IMR-90 (cell line): ENCODE measurements around the gene LRP3. TPM values are rescaled to one million over a fixed set of nuclear protein-coding genes. Genes with fewer than 3 reads are reported as not detected.

ENCODE experiments used
- ATAC-seq: fragments of 200-7000 bp; cut with Tn5 transposase; 2 replicates; pipeline ENCODE4 v1.9.1; 2020; ENCODE audit warnings: low read depth, mild to moderate bottlenecking, moderate library complexity
- BruUV-seq: library from RNA; stranded (reverse); fragments of 400-500 nt; replicated peaks from 2 replicates; lab custom pipeline; 2021; lab: Mats Ljungman, UMichigan
- CTCF ChIA-PET: fragments of 300-600 bp; formaldehyde crosslinking; extraction: SDS; loops from one replicate; lab custom pipeline; 2021; ENCODE audit warnings: antibody characterized with exemption; lab: Yijun Ruan, JAX
- POLR2A ChIA-PET: fragments of 300-600 bp; sonication (Branson Sonifier 250); formaldehyde crosslinking; loops from one replicate; lab custom pipeline; 2022; ENCODE audit warnings: antibody characterized with exemption; ENCODE audit not compliant: unreplicated experiment; lab: Charles Lee
- DNase-seq: peaks from one replicate; pipeline ENCODE4 v3.0.0; 2013
- H2AFZ ChIP-seq: replicated peaks from 2 replicates; pipeline ENCODE3; 2013; ENCODE audit warnings: low read length, mild to moderate bottlenecking; ENCODE audit not compliant: poor library complexity
- H2AK5ac ChIP-seq: 2 replicates; pipeline ENCODE4 v1.6.1; 2013; ENCODE audit warnings: low read depth, low read length, inconsistent platforms
- H2AK9ac ChIP-seq: replicated peaks from 2 replicates; pipeline ENCODE3; 2013; ENCODE audit warnings: mild to moderate bottlenecking, low read depth, low read length, moderate library complexity; ENCODE audit not compliant: poor library complexity
- H2BK120ac ChIP-seq: 2 replicates; pipeline ENCODE4 v1.6.1; 2013; ENCODE audit warnings: low read depth, low read length, inconsistent platforms
- H2BK15ac ChIP-seq: 3 replicates; pipeline ENCODE4 v1.6.1; 2013; ENCODE audit warnings: low read depth, low read length, inconsistent platforms
- H2BK20ac ChIP-seq: 2 replicates; pipeline ENCODE4 v1.6.1; 2013; ENCODE audit warnings: low read depth, mild to moderate bottlenecking, inconsistent platforms, low read length, moderate library complexity
- H2BK5ac ChIP-seq: 2 replicates; pipeline ENCODE4 v1.6.1; 2013; ENCODE audit warnings: mild to moderate bottlenecking, low read depth, low read length, inconsistent platforms; ENCODE audit not compliant: poor library complexity, severe bottlenecking
- H3K14ac ChIP-seq: replicated peaks from 2 replicates; pipeline ENCODE4 v1.6.1; 2013; ENCODE audit warnings: low read depth, low read length, inconsistent platforms
- H3K18ac ChIP-seq: 2 replicates; pipeline ENCODE4 v1.6.1; 2013; ENCODE audit warnings: low read depth, low read length, control low read depth
- H3K23ac ChIP-seq: 2 replicates; pipeline ENCODE4 v1.6.1; 2013; ENCODE audit warnings: low read depth, low read length, inconsistent platforms
- H3K27ac ChIP-seq: 2 replicates; pipeline ENCODE4 v1.5.1; 2013; ENCODE audit warnings: mild to moderate bottlenecking, control low read depth, low read length; ENCODE audit not compliant: insufficient read depth
- H3K27me3 ChIP-seq: 2 replicates; pipeline ENCODE4 v1.6.1; 2013; ENCODE audit warnings: low read length; ENCODE audit not compliant: control insufficient read depth, insufficient read depth
- H3K36me3 ChIP-seq: 2 replicates; pipeline ENCODE4 v1.6.1; 2013; ENCODE audit warnings: low read length, mixed read lengths; ENCODE audit not compliant: control insufficient read depth, insufficient read depth
- H3K4ac ChIP-seq: 2 replicates; pipeline ENCODE4 v1.6.1; 2013; ENCODE audit warnings: low read depth, low read length, inconsistent platforms
- H3K4me1 ChIP-seq: 2 replicates; pipeline ENCODE4 v1.6.1; 2013; ENCODE audit warnings: low read length, mixed read lengths; ENCODE audit not compliant: control insufficient read depth, insufficient read depth
- H3K4me2 ChIP-seq: 2 replicates; pipeline ENCODE4 v1.6.1; 2013; ENCODE audit warnings: low read depth, mild to moderate bottlenecking, control low read depth, low read length, moderate library complexity
- H3K4me3 ChIP-seq: 2 replicates; pipeline ENCODE4 v1.5.1; 2013; ENCODE audit warnings: low read depth, mild to moderate bottlenecking, control low read depth, low read length, moderate library complexity; ENCODE audit not compliant: insufficient read depth
- H3K56ac ChIP-seq: 2 replicates; pipeline ENCODE4 v1.6.1; 2013; ENCODE audit warnings: low read length, inconsistent platforms; ENCODE audit not compliant: insufficient read depth; ENCODE audit errors: extremely low read depth
- H3K79me1 ChIP-seq, 2 experiments: 2 replicates each; pipeline ENCODE4 v1.6.1; 2013; ENCODE audit warnings: low read length in 2 of 2, inconsistent platforms in 1 of 2, low read depth in 1 of 2
- H3K9ac ChIP-seq: 2 replicates; pipeline ENCODE4 v1.6.1; 2013; ENCODE audit warnings: low read depth, low read length, control low read depth
- H3K9me1 ChIP-seq: 2 replicates; pipeline ENCODE4 v1.6.1; 2013; ENCODE audit warnings: low read length, inconsistent platforms; ENCODE audit not compliant: insufficient read depth
- H3K9me3 ChIP-seq: 2 replicates; pipeline ENCODE4 v1.6.1; 2013; ENCODE audit warnings: low read length; ENCODE audit not compliant: control insufficient read depth, insufficient read depth
- H4K20me1 ChIP-seq: 2 replicates; pipeline ENCODE4 v1.6.1; 2013; ENCODE audit warnings: low read length, inconsistent platforms; ENCODE audit not compliant: insufficient read depth
- H4K5ac ChIP-seq: 2 replicates; pipeline ENCODE4 v1.6.1; 2013; ENCODE audit warnings: mild to moderate bottlenecking, low read depth, low read length, control low read depth
- H4K8ac ChIP-seq, 2 experiments: 2 replicates each; pipeline ENCODE4 v1.6.1; 2013; ENCODE audit warnings: low read depth in 2 of 2, low read length in 2 of 2, control low read depth in 1 of 2, inconsistent platforms in 1 of 2
- H4K91ac ChIP-seq: 2 replicates; pipeline ENCODE4 v1.6.1; 2013; ENCODE audit warnings: low read depth, low read length, inconsistent platforms; ENCODE audit not compliant: insufficient read depth
- CHD1 ChIP-seq: IDR thresholded peaks from 2 replicates; pipeline ENCODE4 v1.6.1; 2012; ENCODE audit warnings: low read depth, low read length, improper control_type of control experiment
- WGBS, 2 experiments: methylation state at CpG; one replicate each; pipeline versions ENCODE4 v1.1.5 to v1.1.7; 2013; ENCODE audit warnings: missing lambda C conversion rate in 2 of 2; ENCODE audit not compliant: insufficient read length in 1 of 2; ENCODE audit errors: extremely low coverage in 2 of 2; 5-methylcytosine and 5-hydroxymethylcytosine counted together
- dilution Hi-C: fragments of 300-500 bp; cut with HindIII; formaldehyde crosslinking; loops from one replicate; pipeline ENCODE4 v1.14.3; 2018; ENCODE audit warnings: low sequenced_read_pairs; ENCODE audit not compliant: unreplicated experiment
- in situ Hi-C: fragments of 300-500 bp; cut with MboI; formaldehyde crosslinking; loops from 3 replicates; pipeline ENCODE4 v1.14.3; 2019; ENCODE audit warnings: low sequenced_read_pairs, inconsistent platforms, mixed read lengths
- intact Hi-C: fragments of 100-400 bp; cut with micrococcal nuclease; formaldehyde crosslinking; loops from 2 replicates; pipeline ENCODE4 v1.10.0; 2022
- polyA plus RNA-seq, 3 experiments: library from polyadenylated mRNA; depleted of rRNA; stranded (reverse); fragments of >200 nt; gene quantifications; 2 replicates each; pipeline ENCODE4 v1.2.3, GENCODE V29; 2012; ENCODE audit warnings: low replicate concordance in 1 of 3
- total RNA-seq: library from RNA; depleted of rRNA; stranded (reverse); fragments of >200 nt; gene quantifications from 2 replicates; pipeline ENCODE4 v1.2.3, GENCODE V29; 2012
- TF ChIP-seq, protein P1 (sequence below): conservative IDR thresholded peaks from 2 replicates; pipeline ENCODE4 v1.5.1; 2012; ENCODE audit warnings: mild to moderate bottlenecking, low read depth, low read length, improper control_type of control experiment

The LRP3 gene
- total and polyA plus RNA-seq, 2 of the 4 experiments (the other 2 are of a cell fraction): 8.4 to 20.2 TPM

DNA sequence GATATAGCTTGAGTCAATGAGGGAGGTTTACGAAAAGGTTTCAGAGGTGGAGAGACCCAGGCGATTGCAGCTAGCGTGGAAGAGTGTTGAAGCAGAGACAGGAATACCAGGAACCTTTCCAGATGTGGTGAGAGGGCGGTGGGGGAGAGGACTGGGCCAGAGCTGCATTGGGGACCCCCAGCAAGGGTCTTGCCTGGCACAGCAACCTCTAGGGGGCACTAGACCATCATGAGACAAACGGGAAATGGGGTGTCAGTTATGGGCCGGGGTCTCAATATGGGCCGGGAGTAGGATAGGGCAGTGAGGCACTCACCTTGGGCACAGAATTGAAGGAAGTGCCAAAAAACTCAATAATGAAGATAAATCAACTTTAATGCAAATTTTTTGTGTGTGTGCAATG lies 2.1 kb upstream of the LRP3 start:
- no TSS peak for BruUV-seq

More for the DNA sequence above, 2.1 kb upstream of the LRP3 start:
- WGBS, 2 experiments: 65% methylated on average over 6 of the region's 7 CpGs; no CpG with 5 or more reads in 1 of the 2 experiments
- Histone ChIP-seq H2AFZ (no peak overlapping the region), H3K14ac (no peak overlapping the region), H3K4me2 (no peak overlapping the region), H3K4ac (no peak overlapping the region), H3K56ac (no peak overlapping the region), H2BK15ac (no peak overlapping the region), H3K27me3 (peaks cover 10% of the 10 kb centered on the region; the same call in 1 of the 2 replicates), H4K8ac (no peak overlapping the region), H4K5ac (no peak overlapping the region), H3K36me3 (no peaks in the 10 kb centered on the region), H3K4me1 (peaks cover 3% of the 10 kb centered on the region; the same call in 1 of the 2 replicates), H2AK9ac (no peak overlapping the region), H3K27ac (no peak overlapping the region), H3K9ac (no peak overlapping the region), H2BK20ac (no peak overlapping the region), H3K9me1 (no peaks in the 10 kb centered on the region), H3K18ac (no peak overlapping the region), H2BK120ac (no peak overlapping the region), H4K20me1 (peaks cover 8% of the 10 kb centered on the region; the same call in 1 of the 2 replicates), H3K79me1 (peaks cover 0 to 10% of the 10 kb centered on the region in 2 experiments; a peak in 1 of 4 replicates), H4K91ac (no peak overlapping the region), H3K4me3 (no peak overlapping the region), H2BK5ac (no peak overlapping the region), H3K23ac (no peak overlapping the region), H2AK5ac (no peak overlapping the region), H3K9me3 (no peaks in the 10 kb centered on the region)
- no peak for TF ChIP-seq CHD1
- TF ChIP-seq, protein P1, sequence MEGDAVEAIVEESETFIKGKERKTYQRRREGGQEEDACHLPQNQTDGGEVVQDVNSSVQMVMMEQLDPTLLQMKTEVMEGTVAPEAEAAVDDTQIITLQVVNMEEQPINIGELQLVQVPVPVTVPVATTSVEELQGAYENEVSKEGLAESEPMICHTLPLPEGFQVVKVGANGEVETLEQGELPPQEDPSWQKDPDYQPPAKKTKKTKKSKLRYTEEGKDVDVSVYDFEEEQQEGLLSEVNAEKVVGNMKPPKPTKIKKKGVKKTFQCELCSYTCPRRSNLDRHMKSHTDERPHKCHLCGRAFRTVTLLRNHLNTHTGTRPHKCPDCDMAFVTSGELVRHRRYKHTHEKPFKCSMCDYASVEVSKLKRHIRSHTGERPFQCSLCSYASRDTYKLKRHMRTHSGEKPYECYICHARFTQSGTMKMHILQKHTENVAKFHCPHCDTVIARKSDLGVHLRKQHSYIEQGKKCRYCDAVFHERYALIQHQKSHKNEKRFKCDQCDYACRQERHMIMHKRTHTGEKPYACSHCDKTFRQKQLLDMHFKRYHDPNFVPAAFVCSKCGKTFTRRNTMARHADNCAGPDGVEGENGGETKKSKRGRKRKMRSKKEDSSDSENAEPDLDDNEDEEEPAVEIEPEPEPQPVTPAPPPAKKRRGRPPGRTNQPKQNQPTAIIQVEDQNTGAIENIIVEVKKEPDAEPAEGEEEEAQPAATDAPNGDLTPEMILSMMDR: 0 out of 2 replicates have a peak, but pooled peaks have one; percentile 5
- POLR2A ChIA-PET: no interaction called here
- CTCF ChIA-PET: interaction anchor here (0.7 to 0.8 kb wide), 2 partner anchors 9 to 48 kb away, joined by 3 to 6 read pairs; no protein-coding TSS in a partner anchor
- in situ Hi-C loops: no loop called here
- dilution Hi-C loops: no loop called here
- ATAC-seq (no peak), DNase-seq (no peak)
- intact Hi-C loops: no loop called here
